Right atrium auricular region (tissue), 2 donors: ENCODE data around the gene MT1E. TPM values are rescaled to one million over a fixed set of nuclear protein-coding genes. Genes with fewer than 3 reads are reported as not detected.
"Not testable (repeated sequence)": the region's sequence is repeated elsewhere in the genome, so short reads cannot be mapped to it uniquely, and the experiment has no call there.

Experiments used
- DNase-seq: peaks from one replicate; pipeline ENCODE4 v3.0.0-alpha.2; 2019; ENCODE audit warnings: low spot score
- H3K27ac ChIP-seq, 2 donors: fragments of 200-600 bp; sonication (generic); 1 replicate in 1 of 2; 2 replicates in 1 of 2; pipeline ENCODE4 v1.5.1; 2016 to 2019
- H3K27me3 ChIP-seq, 2 donors: fragments of 200-600 bp; sonication (generic); one replicate each; pipeline versions ENCODE4 v1.5.1 to v1.6.0; 2017 to 2019
- H3K36me3 ChIP-seq: fragments of 200-600 bp; sonication (generic); one replicate; pipeline ENCODE4 v1.5.1; 2016
- H3K4me1 ChIP-seq, 2 donors: fragments of 200-600 bp; sonication (generic); one replicate each; pipeline versions ENCODE4 v1.5.1 to v1.6.0; 2017 to 2019
- H3K4me3 ChIP-seq, 2 donors: fragments of 200-600 bp; sonication (generic); 1 replicate in 1 of 2; 2 replicates in 1 of 2; pipeline ENCODE4 v1.5.1; 2017 to 2019; ENCODE audit warnings: mild to moderate bottlenecking in 1 of 2, moderate library complexity in 1 of 2
- H3K9me3 ChIP-seq, 2 donors: fragments of 200-600 bp; sonication (generic); one replicate each; pipeline ENCODE4 v1.5.1; 2019
- total RNA-seq, 2 donors: library from RNA; depleted of rRNA; stranded (reverse); fragments of >200 nt; gene quantifications; one replicate each; pipeline ENCODE4 v1.1.0, GENCODE V29; 2016
- TF ChIP-seq, protein P1 (sequence below), 2 donors: fragments of 200-600 bp; sonication (generic); IDR thresholded peaks; one replicate each; pipeline ENCODE4 v1.5.1; 2019; ENCODE audit warnings: antibody characterized with exemption in 2 of 2

The MT1E gene
- total RNA-seq, 2 donors from 2014 or later, result 129 to 210 TPM

DNA sequence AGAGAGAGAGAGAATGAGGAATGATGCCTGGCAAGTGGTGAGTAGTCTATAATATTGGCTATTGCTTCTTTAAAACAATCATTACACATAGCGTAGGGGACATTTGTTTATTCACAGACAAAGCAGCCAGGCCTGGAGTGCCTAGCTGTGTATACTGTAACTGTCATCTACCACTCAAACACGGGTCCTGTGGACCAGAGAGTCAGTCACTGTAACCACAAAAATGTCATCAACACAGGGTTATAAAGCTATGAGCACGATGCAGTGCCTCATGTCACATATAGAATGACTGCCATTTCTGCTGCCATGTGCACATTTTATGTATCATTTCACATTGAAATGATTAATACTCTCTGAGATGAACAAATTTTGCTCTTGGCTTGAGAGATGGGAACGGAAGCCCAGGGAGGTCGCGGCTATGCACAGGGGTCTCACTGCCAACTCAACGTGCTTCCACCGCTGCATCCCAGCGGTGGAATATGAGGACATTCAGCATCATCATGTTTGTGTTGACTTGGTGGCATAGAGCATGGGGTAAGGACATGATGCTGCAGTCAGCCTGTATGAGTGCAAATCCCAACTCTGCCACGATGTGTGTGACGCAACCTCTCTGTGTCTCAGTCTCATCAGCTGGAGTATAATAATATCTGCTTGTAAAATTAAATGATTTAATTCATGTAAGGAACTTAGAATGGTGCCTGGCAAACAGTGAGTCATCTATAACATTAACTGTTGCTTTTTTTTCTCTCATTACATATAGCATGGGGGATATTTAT lies 47.4 kb downstream of the MT1E start:
- Histone ChIP-seq H3K4me3 (no peak overlapping the region), H3K36me3 (no peaks in the 10 kb centered on the region), H3K4me1 (peaks cover 0 to 23% of the 10 kb centered on the region in 2 donors), H3K9me3 (no peaks in the 10 kb centered on the region), H3K27ac (no peak overlapping the region), H3K27me3 (peaks cover 5 to 13% of the 10 kb centered on the region in 2 donors)
- DNase-seq, result no peak
- TF ChIP-seq, protein P1, sequence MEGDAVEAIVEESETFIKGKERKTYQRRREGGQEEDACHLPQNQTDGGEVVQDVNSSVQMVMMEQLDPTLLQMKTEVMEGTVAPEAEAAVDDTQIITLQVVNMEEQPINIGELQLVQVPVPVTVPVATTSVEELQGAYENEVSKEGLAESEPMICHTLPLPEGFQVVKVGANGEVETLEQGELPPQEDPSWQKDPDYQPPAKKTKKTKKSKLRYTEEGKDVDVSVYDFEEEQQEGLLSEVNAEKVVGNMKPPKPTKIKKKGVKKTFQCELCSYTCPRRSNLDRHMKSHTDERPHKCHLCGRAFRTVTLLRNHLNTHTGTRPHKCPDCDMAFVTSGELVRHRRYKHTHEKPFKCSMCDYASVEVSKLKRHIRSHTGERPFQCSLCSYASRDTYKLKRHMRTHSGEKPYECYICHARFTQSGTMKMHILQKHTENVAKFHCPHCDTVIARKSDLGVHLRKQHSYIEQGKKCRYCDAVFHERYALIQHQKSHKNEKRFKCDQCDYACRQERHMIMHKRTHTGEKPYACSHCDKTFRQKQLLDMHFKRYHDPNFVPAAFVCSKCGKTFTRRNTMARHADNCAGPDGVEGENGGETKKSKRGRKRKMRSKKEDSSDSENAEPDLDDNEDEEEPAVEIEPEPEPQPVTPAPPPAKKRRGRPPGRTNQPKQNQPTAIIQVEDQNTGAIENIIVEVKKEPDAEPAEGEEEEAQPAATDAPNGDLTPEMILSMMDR (IDR thresholded peaks at IDR 0.05), result no peak

GRCh38 chr16:56673921-56674320 lies 48.3 kb downstream of the MT1E start:
- Histone ChIP-seq H3K36me3 (no peaks in the 10 kb centered on the region), H3K27me3 (peaks cover 5 to 13% of the 10 kb centered on the region in 2 donors), H3K27ac (no peak overlapping the region), H3K4me1 (peaks cover 0 to 19% of the 10 kb centered on the region in 2 donors), H3K9me3 (no peaks in the 10 kb centered on the region), H3K4me3 (no peak overlapping the region)
- DNase-seq, result peak; percentile 69
- TF ChIP-seq, protein P1 (IDR thresholded peaks at IDR 0.05), result peak; percentile 45 to 72

- peaks cover 0 to 16% of the 10 kb centered on the region in 2 donors for H3K4me1 ChIP-seq
- not testable (repeated sequence) for DNase-seq, H3K27ac ChIP-seq, H3K4me3 ChIP-seq, H3K36me3 ChIP-seq, H3K9me3 ChIP-seq, H3K27me3 ChIP-seq
Measured at GRCh38 chr16:56674570-56674969, 49.0 kb downstream of the MT1E start.

- H3K36me3 ChIP-seq, result no peaks in the 10 kb centered on the region
- no peak overlapping the region for H3K27ac ChIP-seq
- H3K4me1 ChIP-seq, result peaks cover 0 to 15% of the 10 kb centered on the region in 2 donors
- H3K9me3 ChIP-seq, result no peaks in the 10 kb centered on the region
- no peak for DNase-seq
- H3K4me3 ChIP-seq, result peak overlapping the region in 1 of 2 donors; percentile 41
- TF ChIP-seq, protein P1 (IDR thresholded peaks at IDR 0.05), result no peak
- no peaks in the 10 kb centered on the region for H3K27me3 ChIP-seq
Measured at GRCh38 chr16:56675685-56676210, 50.2 kb downstream of the MT1E start.

Other genes with a start within 250 kb of the MT1E start
- gene AMFR, start 200.2 kb upstream of the MT1E start, total RNA-seq, result 100 to 1,000 TPM; 110 to 153 TPM
- gene NUDT21, start 174.4 kb upstream of the MT1E start, total RNA-seq, result 10 to 100 TPM; 37.0 to 43.7 TPM
- 10 to 100 TPM; 18.0 to 23.7 TPM for gene OGFOD1, start 174.2 kb upstream of the MT1E start, total RNA-seq
- gene BBS2, start 105.8 kb upstream of the MT1E start, total RNA-seq, result 10 to 100 TPM; 28.6 to 49.6 TPM
- gene MT4, start 60.7 kb upstream of the MT1E start, total RNA-seq, result not detected
- not detected for gene MT3, start 36.3 kb upstream of the MT1E start, total RNA-seq
- gene MT2A, start 17.2 kb upstream of the MT1E start, total RNA-seq, result 100 to 1,000 TPM in 1 of 2 donors, 10 to 100 TPM in 1; 33.3 to 118 TPM
- 1 to 10 TPM; 5.2 to 9.9 TPM for gene MT1M, start 6.9 kb downstream of the MT1E start, total RNA-seq
- 10 to 100 TPM in 1 of 2 donors, not detected in 1; 30.0 TPM for gene MT1A, start 12.9 kb downstream of the MT1E start, total RNA-seq
- not detected for gene MT1B, start 26.1 kb downstream of the MT1E start, total RNA-seq
- 1 to 10 TPM; 3.2 to 6.1 TPM for gene MT1F, start 32.2 kb downstream of the MT1E start, total RNA-seq
- 1 to 10 TPM in 1 of 2 donors, not detected in 1; 7.2 TPM for gene MT1G, start 42.3 kb downstream of the MT1E start, total RNA-seq
- not detected for gene MT1H, start 44.0 kb downstream of the MT1E start, total RNA-seq
- gene MT1X, start 56.7 kb downstream of the MT1E start, total RNA-seq, result 100 to 1,000 TPM; 193 to 287 TPM
- 10 to 100 TPM; 18.1 to 19.8 TPM for gene NUP93, start 104.3 kb downstream of the MT1E start, total RNA-seq
- gene SLC12A3, start 239.4 kb downstream of the MT1E start, total RNA-seq, result not detected